GM19468 (cell line): Measurements from ENCODE around the gene SSTR3.
"Not testable (repeated sequence)": the region's sequence is repeated elsewhere in the genome, so short reads cannot be mapped to it uniquely, and the experiment has no call there.

Source experiments
- ATAC-seq: cut with Tn5 transposase; IDR thresholded peaks from one replicate; pipeline ENCODE4 v1.9.1; 2021; ENCODE audit warnings: mild to moderate bottlenecking, moderate library complexity, moderate number of reproducible peaks; ENCODE audit not compliant: unreplicated experiment; ENCODE audit errors: extremely low read depth

Gene SSTR3

DNA sequence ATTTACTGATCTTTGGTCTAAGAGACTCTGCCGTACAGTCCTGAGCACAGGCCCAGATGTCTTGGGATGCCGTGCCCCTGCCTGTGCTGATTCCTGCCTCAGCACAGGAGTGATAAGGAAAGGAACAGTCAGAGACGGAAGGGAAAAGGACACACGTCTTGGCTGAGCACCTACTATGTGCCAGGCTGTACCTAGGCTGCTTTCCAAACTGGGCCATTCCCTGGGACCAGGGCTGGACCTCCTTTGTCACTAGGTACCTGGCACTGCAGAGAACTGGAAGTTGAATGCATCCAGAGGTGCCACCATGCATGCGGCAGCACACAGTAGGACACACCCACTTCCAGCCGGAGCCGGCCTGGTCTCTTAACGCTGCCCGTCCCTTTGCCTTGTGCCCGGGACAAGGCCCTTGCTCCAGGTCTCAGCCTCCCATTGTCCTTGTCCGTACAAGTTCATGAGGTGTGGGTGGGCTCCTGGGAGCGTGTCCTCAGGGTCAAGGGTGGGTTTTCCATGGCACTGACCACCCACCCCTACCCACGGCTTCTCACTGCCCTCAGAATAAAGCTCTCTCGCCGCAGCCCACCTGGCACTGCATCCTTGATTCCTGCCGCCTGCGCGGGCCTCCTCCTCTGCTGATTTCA, 1.1 kb upstream of the SSTR3 start:
- ATAC-seq: no peak

DNA sequence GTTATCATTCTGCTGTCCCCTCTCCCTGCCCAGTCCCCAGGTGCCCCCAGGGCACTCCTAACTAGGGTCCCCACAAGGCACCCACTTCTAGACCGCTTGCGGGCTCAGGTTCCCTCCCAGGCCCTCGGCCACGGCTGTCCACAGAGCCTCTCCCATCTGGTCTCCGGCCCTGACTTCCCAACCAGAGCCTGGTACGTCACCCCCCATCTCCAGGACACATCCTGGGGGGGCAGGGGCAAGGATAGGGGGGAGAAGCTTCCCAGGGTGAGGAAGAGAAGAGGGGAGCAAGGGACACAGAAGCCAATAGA, 457 bp downstream of the SSTR3 start:
- no peak for ATAC-seq

DNA sequence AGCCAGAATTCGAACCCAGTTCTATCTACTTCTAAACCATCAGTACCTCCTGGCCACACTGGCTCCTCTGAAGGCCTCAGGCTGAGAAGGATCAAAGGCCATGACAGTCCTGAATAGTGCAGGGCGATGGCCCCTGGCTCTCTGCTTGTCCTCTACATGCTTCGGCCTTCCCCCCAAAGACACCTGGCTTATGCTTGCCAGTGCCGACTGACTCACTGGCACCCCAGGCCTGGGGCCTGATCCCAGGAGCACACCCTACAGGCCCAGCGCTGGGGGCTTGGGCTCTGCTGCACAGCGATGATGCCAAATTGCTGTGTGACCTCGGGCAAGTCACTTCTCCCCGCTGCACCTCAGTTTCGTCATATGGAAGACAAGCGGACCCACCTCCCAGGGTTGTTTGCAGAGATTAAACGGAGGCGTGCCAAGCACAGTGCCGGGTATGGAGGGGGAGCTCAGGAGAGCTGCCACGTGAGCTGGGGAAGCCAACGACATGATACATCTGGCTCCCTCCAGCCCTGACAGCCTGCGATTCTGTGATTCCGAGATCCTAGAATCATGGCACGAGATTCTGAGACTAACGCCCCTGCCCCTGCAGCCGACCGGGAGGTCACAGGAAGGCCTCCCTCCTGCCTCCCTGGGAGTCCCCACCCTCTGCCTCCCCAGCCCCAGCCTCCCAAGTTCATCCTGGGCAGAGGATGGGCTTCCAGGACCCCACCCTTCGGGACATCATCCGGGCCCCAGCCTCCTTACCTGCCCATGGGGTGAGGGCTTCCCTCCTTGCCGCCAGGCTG, 1.0 kb downstream of the SSTR3 start:
- no peak for ATAC-seq

DNA sequence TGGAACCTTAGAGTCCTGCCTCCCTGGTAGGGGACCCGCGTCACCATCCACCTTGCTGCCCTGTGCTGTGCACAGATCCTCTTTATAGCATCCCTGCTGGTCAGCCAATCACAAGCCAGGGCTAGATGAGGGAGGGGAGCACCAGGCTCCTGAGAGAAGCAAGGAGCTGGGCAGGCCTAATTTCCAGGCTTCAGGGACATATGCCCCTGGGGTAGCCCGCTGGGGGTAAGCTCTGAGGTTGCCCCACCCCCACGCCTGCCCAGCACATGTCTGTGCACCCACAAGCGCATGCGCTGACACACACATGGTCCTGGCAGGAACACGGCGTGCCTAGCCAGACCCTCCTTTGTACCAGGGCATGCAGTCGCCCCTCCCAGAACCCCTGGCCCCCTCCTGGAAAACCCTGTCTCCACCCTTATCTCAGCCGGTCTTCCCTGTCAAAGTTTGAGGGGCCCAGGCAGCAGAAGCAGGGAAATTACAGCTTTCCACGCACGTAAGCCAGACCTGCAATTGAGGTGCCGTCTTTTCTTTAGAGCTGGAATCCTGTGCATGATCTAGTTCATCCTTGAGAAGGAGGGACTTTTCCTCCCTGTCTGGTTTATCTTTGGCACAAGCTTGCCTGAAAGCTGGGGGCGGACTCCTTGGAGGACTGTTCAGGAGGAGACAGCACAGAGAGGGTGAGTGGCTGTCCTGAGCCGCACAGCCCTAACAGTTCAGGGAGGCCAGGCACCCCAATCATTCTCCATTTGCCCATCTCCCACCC, 2.1 kb downstream of the SSTR3 start:
- no peak for ATAC-seq

DNA sequence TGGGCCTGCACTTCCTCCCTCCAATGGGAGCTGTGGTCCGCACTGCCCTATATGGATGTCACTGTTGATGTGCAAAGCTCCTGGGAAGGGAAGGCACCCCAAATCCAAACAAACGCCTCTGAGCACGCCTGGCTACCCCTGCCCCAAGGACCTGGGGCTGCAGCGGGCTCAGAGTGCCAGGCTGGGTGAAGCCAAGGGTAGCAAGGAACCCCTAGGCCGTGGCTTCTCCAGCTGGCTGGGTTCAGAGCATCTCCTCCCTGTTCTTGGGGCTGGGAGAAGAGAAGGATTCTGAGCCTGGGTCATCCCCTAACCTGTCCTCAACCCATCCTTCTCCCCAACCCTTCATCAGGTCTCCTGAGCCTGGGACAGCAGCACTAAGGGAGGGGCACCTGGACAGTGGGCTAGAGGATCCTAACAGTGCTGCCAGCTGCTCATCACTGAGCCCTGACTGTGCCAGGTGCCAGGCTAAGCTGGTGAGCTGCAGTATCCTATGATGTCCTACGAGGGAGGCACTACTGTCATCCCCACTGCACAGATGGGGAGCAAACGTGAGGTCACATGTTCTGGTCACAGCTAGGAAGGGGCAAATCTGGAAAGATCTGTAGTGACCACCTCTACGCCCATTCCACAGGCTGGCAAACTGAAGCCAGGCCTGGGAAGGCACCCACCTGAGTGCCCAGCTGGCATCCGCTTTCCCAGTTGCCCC, 3.0 kb downstream of the SSTR3 start:
- ATAC-seq: no peak

DNA sequence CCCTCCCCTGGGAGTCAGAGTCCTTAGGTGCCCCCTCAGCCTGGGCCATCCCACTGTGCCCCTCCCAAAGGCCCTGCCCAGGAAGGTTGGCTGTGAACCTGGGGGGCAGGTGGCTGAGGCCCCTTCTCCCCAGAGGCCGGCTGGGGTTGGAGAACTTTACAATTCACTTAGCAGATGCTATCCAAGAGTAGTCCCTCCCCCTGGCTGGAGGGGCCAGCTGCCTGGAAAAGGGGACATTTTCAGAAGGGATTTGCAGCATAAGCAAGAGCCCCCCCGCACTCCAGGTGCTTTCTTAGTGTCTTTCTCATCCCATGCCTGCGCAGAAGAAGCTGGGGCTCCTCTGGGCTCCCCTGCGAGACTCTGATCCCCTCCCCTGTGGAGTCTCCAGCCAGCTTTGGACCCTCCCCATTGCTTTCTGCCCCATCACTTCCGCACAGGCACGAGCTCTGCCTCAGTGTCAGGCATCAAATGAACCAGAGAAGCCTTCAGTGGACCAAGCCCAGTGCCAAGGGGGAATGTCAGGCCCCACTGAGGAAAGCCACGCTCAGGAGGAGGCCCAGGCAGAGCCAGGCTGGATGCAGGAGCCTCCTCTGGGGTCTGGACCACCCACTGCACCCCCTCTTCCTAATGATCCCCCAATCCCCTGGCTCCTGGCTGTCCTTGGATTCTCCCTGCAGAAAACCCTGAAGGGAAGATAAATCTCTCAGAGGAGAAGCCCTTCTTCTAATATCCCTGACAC, 3.7 kb downstream of the SSTR3 start:
- ATAC-seq: no peak

DNA sequence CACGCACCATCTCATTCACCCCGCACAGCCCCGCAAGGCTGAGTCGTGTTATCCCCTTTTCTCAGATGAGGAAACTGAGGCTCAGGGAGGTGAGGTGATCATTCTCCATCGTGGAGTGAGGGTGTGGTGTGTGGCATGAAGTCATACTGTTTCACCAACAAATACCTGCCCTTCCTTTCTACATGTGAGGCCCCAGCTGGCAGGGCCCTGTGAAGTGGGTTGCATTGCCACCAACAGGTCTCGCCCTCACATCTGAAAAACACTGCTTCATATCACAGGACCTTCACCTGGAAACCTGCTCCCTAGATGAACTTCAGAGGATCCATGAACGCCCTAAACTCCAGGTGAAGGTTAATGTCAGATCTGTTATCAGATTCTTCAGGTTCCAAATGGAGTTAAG, 4.3 kb downstream of the SSTR3 start:
- no peak for ATAC-seq

DNA sequence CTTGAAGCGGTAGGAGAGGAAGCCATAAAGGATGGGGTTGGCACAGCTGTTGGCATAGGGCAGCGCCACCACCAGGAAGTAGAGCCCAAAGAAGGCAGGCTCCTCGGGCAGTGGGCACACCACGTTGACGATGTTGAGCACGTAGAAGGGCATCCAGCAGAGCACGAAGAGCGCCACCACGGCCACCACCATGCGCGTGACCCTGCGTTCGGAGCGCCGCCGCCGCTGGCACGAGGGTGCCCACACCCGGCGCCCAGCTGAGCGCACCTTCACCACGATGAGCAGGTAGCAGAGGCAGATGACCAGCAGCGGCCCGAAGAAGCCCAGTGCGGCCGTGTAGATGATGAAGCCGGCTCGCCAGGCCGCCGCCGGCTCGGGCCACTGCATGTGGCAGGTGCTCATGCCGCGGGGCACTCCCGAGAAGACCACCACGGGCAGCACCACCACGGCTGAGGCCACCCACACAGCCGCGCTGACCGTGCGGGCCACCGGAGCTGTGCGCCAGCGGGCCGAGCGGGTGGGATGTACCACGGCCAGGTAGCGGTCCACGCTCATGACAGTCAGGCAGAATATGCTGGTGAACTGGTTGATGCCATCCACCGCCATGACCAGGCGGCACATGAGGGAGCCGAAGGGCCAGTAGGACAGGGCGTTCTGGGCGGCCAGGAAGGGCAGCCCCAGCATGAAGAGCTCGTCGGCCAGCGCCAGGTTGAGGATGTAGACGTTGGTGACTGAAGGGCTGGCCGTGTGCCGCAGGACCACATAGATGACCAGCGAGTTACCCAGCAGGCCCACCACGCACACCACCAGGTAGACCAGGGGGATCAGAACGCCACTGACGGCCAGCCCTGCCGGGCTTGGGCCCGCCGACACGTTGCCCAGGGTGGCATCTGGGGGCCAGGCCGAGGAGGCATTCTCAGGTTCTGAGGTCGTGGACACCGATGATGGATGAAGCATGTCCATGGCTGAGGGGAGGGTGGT, 5.1 kb downstream of the SSTR3 start:
- no peak for ATAC-seq

DNA sequence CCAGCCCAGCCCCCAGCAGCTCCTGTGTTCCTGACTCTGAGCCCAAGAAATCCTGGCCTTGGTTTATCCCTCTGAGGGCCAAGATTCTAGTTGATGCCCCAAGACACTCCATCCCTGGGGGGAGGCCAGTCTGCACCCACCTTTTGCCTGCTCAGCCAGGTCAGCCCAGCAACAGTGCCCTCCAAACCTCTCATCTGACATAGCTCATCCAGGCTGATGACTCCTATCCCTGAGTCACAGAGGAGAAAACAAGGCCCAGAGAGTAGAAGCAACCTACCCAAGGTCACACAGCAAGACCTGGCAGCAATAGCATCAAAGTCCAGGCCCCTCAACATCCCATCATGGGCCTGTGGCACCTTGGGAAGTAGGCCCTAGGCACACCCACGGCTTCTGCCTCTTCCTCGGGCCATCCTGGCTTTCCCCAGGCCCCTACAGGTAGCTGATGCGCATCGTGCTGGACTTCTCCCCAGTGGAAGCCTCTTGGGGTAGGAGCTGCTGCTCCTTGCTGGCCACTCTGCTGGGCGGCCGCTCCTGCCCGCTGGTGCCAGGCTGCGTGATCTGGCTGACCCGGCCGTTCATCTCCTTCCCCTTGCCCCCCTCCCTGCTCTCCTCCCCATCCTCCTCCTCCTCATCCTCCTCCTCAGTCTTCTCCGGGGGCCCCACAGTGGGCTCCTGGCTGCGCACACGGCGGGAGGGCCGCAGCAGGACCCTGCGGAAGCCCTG, 6.0 kb downstream of the SSTR3 start:
- no peak for ATAC-seq

DNA sequence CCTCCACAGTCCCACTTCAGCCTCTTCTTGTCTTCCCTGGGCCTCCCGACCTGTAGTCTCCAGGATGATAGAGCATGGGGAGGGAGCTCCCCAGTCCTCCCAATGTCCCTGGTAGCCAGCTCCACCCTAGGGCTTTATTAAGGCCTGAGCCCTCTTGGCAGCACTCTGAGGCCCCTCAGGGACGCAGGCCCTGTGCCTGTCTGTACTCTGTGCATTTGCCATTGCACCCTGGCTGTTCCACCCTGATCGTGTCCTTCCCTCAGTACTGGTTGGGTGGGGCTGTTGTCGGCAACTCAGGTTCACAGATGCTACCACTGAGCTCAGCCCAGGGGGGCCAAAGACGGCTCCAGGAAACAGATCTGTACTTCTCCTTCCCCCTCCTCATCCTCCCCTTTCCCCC, 7.2 kb downstream of the SSTR3 start:
- ATAC-seq: no peak

DNA sequence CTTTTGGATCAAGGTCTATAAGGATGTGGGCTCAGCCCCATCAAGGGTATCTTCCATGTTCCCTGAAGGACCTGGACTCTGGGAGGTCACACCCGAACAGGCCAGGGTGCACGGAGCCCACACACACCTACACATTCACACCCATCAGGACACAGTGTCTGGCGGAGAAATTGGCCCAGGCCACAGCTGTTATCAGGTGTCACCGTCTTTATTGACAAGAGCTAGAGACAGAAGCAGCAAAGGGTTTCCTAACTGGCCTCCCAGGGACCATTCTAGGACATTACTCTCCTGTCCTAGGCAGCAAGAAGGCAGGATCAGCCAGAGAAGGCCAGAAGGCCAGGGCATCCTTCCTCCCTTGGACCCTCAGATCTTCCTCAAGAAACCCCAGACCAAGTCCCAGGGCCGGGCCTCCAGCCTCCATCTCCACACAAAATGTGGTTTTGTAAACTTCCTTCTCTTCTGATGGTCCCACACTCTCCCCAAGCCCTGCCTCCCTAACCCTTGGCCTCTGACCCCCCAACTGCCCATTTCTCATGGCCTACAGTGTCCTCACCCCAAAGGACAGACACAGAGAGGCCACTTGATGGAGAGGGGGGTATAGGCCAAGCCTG, 8.1 kb downstream of the SSTR3 start:
- no peak for ATAC-seq

DNA sequence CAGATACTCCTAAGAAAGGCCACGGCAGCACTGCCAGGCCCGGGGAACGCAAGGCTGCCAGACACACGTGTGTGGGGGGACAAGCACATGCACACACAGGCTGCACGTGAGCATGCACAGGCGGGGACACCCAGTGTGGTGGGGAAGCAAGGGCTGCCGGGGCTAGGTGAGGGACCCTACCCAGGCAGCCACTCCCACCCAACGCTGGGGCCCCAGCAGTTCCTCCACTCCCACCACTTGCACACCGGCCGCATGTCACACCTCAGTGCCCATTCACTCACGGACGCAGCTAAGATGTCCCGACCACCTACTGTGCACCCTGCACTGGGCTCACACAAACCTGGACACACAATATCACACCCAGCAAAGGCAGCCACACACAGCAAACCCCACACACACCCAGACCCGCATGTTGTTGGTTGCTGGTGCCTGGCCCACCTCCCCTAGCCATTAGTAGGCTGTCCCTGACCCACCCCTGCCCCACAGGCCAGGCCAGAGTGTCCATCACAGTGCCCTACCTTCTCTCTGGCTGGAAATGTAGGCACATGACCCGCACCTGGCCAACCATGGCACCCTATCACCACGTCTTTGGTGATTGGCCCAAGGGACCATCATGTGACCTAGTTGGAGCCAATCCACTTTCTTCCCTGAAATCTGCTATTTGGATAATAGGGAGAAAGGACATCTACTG, 8.8 kb downstream of the SSTR3 start:
- no peak for ATAC-seq

DNA sequence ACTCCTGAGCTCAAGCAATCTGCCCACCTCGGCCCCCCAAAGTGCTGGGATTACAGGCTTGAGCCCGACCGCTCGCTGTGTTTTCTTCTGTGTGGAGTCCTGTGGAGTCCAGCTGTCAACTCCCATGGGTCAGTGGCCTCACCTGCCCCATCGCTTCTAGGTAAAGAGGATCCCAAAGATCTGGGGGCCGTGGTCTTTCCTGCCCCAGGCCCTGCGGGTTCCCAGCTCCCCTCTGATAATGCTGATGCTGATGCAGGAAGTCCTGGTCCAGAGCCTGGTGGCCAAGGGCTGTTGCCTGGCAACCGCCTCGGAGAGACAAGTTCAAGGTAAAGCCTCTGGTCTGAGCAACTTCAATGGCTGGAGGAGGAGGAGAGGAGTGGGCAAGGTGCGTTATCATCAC, 9.6 kb downstream of the SSTR3 start:
- no peak for ATAC-seq

DNA sequence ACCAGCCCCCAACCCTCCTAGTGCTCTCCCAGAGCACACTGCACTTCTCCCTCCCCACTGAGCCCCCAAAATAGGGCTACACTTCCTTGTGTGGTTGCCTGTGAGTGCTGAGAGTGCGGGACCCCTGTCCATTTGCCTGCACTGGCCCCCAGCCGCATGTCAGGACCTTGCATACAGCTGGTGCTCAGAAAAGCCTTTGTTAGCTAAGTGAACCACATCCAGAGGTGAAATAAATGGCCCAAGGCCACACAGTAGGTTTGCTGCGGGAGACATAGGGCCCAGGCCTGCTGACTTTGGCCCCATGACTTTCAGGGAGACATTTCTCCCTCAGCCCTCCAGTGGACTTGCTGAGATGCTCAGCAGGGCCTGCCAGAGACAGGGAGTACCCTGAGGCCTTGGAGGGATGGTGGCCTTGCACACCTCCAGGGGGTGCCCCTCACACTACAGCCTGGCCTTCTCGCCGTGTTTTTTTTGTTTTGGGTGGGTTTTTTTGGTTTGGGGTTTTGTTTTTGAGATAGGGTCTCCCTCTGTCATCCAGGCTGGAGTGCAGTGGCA, 10.2 kb downstream of the SSTR3 start:
- ATAC-seq: no peak

DNA sequence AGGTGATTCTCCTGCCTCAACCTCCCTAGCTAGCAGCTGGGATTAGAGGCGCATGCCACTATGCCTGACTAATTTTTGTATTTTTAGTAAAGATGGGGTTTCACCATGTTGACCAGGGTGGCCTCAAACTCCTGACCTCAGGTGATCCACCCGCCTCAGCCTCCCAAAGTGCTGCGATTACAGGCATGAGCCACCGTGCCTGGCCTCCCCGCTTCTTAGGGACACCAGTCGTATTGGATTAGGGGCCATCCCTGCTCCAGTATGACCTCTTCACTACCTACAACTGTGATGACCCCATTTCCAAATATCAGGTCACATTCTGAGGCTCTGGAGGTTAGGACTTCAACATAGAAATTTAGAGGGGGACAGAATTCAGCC, 10.8 kb downstream of the SSTR3 start:
- ATAC-seq: not testable (repeated sequence)

DNA sequence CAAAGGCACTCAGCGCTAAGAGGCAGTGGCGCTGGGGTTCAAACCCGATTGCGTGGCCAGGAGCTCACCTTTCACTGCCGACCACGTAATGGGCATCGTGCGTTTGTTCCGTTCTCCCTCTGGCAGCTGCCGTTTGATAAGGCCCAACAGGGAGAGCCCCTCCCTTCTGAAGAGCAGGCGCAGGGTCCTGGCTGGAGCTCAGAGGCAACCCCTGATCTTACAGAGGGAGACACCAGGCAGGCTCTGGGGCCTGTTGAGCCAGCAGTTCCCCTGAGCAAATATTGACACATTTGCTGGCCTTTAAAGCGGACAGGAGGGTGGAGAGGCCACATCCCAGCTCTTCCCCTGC, 12.5 kb downstream of the SSTR3 start:
- ATAC-seq: no peak

DNA sequence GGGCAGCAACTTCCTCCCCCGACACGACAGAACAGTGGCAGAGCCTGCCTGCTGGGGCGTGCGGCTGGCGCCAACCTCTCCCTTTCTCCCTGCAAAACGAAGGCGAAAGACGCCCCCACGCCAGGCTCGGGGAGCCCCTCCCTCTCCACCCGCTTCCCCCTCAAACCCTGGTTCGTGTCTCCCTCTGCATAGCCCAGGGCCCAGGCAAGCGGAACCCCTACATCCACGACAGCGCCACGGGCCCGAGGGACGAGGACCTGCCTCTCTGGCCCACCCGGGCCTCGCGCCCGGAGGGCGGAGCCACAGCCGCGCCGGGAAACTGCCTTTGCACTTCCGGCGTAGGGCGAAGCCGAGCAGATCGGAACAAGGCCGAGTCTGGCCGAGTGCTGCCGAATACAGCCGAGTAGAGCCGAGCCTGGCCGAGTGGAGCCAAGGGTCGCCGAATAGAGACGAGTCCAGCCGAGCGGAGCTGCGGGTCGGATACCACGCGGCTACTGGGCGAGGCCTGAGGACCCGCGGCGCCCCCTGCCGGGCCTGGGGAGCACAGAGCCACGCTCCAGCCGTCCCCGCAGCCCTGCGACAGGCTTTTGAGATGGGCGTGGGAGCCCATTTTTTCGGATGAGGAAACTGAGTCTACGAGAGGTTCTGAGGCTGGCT, 13.0 kb downstream of the SSTR3 start:
- peak; percentile 70 for ATAC-seq
